GM18868 (cell line): Measurements from ENCODE around the gene RBM24.
"Not testable (repeated sequence)": the region's sequence is repeated elsewhere in the genome, so short reads cannot be mapped to it uniquely, and the experiment has no call there.

Experiments used
- ATAC-seq: cut with Tn5 transposase; IDR thresholded peaks from one replicate; pipeline ENCODE4 v1.9.1; 2021; ENCODE audit warnings: mild to moderate bottlenecking, moderate library complexity; ENCODE audit not compliant: unreplicated experiment

The RBM24 gene

GRCh38 chr6:17289630-17290061 lies 8.5 kb downstream of the RBM24 start:
- no peak for ATAC-seq

- ATAC-seq, result no peak
These were observed 10.6 kb downstream of the RBM24 start for GRCh38 chr6:17291778-17292177.

GRCh38 chr6:17292600-17293133 lies 11.5 kb downstream of the RBM24 start:
- no peak for ATAC-seq

- no peak for ATAC-seq
These were observed 12.2 kb downstream of the RBM24 start for GRCh38 chr6:17293395-17293794.

GRCh38 chr6:17297271-17298080 lies 16.3 kb downstream of the RBM24 start:
- no peak for ATAC-seq

GRCh38 chr6:17298257-17298656 lies 17.1 kb downstream of the RBM24 start:
- no peak for ATAC-seq

- ATAC-seq, result no peak
These were observed 18.1 kb downstream of the RBM24 start for GRCh38 chr6:17299222-17299621.

GRCh38 chr6:17299750-17300149 lies 18.6 kb downstream of the RBM24 start:
- ATAC-seq, result no peak

- no peak for ATAC-seq
These were observed 19.5 kb downstream of the RBM24 start for GRCh38 chr6:17300637-17301036.

GRCh38 chr6:17303444-17303843 lies 22.3 kb downstream of the RBM24 start:
- no peak for ATAC-seq

- ATAC-seq, result no peak
These were observed 24.2 kb downstream of the RBM24 start for GRCh38 chr6:17305219-17306001.

- ATAC-seq, result no peak
These were observed 30.6 kb downstream of the RBM24 start for GRCh38 chr6:17311595-17312311.

- not testable (repeated sequence) for ATAC-seq
These were observed 32.1 kb downstream of the RBM24 start for GRCh38 chr6:17313238-17313637.

GRCh38 chr6:17313971-17314370 lies 32.8 kb downstream of the RBM24 start:
- no peak for ATAC-seq

GRCh38 chr6:17315262-17315661 lies 34.1 kb downstream of the RBM24 start:
- ATAC-seq, result no peak

- ATAC-seq, result no peak
These were observed 37.4 kb downstream of the RBM24 start for GRCh38 chr6:17318435-17319165.

GRCh38 chr6:17320266-17320665 lies 39.1 kb downstream of the RBM24 start:
- ATAC-seq, result not testable (repeated sequence)

GRCh38 chr6:17331238-17331637 lies 50.1 kb downstream of the RBM24 start:
- ATAC-seq, result no peak

- ATAC-seq, result no peak
These were observed 53.1 kb downstream of the RBM24 start for GRCh38 chr6:17334265-17334664.

GRCh38 chr6:17336425-17336824 lies 55.3 kb downstream of the RBM24 start:
- ATAC-seq, result no peak

- ATAC-seq, result no peak
These were observed 58.1 kb downstream of the RBM24 start for GRCh38 chr6:17339308-17339670.
